Loucy (cell line): ENCODE results near the gene BLNK.

Experiments
- H2AFZ ChIP-seq: fragments of 200-600 bp; sonication (generic); 2 replicates; pipeline ENCODE4 v1.6.0; 2016; ENCODE audit warnings: antibody characterized with exemption, mild to moderate bottlenecking, low read length, moderate library complexity
- H3F3A ChIP-seq: fragments of 200-600 bp; 2 replicates; pipeline ENCODE4 v1.6.0; 2016; ENCODE audit warnings: antibody characterized with exemption, low read depth, mild to moderate bottlenecking
- H3K27me3 ChIP-seq: fragments of 200-600 bp; sonication (generic); 2 replicates; pipeline ENCODE4 v1.6.1; 2014; ENCODE audit warnings: low read length, mild to moderate bottlenecking; ENCODE audit not compliant: insufficient read depth, poor library complexity, severe bottlenecking
- H3K36me3 ChIP-seq: fragments of 200-600 bp; sonication (generic); 2 replicates; pipeline ENCODE4 v1.6.1; 2016; ENCODE audit warnings: low read length; ENCODE audit not compliant: insufficient read depth
- H3K4me1 ChIP-seq: fragments of 200-600 bp; sonication (generic); 2 replicates; pipeline ENCODE4 v1.5.1; 2014; ENCODE audit warnings: low read length, mild to moderate bottlenecking; ENCODE audit not compliant: insufficient read depth, poor library complexity, severe bottlenecking
- H3K4me2 ChIP-seq: fragments of 200-600 bp; sonication (generic); 2 replicates; pipeline ENCODE4 v1.6.0; 2014; ENCODE audit warnings: antibody characterized with exemption, low read length, low read depth, mild to moderate bottlenecking; ENCODE audit not compliant: poor library complexity, severe bottlenecking
- H3K4me3 ChIP-seq: fragments of 200-600 bp; sonication (generic); 2 replicates; pipeline ENCODE4 v1.5.1; 2014; ENCODE audit warnings: low read length, mild to moderate bottlenecking, mixed read lengths; ENCODE audit not compliant: poor library complexity, severe bottlenecking
- H3K79me2 ChIP-seq: fragments of 200-600 bp; sonication (generic); 2 replicates; pipeline ENCODE4 v1.6.1; 2014; ENCODE audit warnings: low read length; ENCODE audit not compliant: insufficient read depth
- H3K9ac ChIP-seq: fragments of 200-600 bp; sonication (generic); 2 replicates; pipeline ENCODE4 v1.6.0; 2014; ENCODE audit warnings: mild to moderate bottlenecking, low read depth, low read length, moderate library complexity; ENCODE audit not compliant: poor library complexity, severe bottlenecking
- H3K9me2 ChIP-seq: fragments of 200-600 bp; sonication (generic); replicated peaks from 2 replicates; pipeline ENCODE4 v1.6.1; 2016; ENCODE audit warnings: low read depth, low read length, mixed read lengths
- H3K9me3 ChIP-seq: fragments of 200-600 bp; sonication (generic); 2 replicates; pipeline ENCODE4 v1.6.1; 2014; ENCODE audit warnings: mild to moderate bottlenecking, antibody characterized with exemption, low read length, low read depth; ENCODE audit not compliant: insufficient read depth
- H4K20me1 ChIP-seq: fragments of 200-600 bp; sonication (generic); 2 replicates; pipeline ENCODE4 v1.6.0; 2014; ENCODE audit warnings: antibody characterized with exemption, low read length, mild to moderate bottlenecking; ENCODE audit not compliant: insufficient read depth, poor library complexity, severe bottlenecking
- EZH2phosphoT487 ChIP-seq: fragments of 200-600 bp; IDR thresholded peaks from 2 replicates; pipeline ENCODE4 v1.6.1; 2018; ENCODE audit warnings: antibody characterized with exemption, mild to moderate bottlenecking, moderate library complexity, borderline replicate concordance
- TF ChIP-seq, protein P1 (sequence below): fragments of 200-600 bp; sonication (generic); conservative IDR thresholded peaks from 2 replicates; pipeline ENCODE4 v1.5.1; 2014; ENCODE audit warnings: mild to moderate bottlenecking, antibody characterized with exemption, low read length

Gene BLNK

DNA sequence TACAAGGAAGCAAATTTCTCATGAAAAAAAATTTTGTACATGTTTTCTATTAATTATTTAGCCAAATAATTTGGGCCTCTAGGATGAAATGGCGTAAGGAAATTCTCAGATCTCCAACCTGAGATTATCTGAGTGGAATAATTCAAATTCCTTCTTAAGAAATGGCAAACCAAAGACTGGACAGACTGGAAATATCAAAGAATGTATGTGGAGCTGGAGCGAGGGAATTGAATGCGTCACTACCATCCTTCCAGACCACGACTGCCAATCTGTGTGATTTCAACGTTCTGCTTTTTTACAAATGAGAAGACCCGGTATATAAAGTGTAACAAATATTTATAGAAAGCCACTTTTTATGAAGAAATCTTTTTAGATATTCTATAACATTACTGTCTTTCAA, 12.4 kb upstream of the BLNK start:
- H3K27me3 ChIP-seq: no peaks in the 10 kb centered on the region
- no peaks in the 10 kb centered on the region for H4K20me1 ChIP-seq
- no peaks in the 10 kb centered on the region for H3K9me3 ChIP-seq
- H2AFZ ChIP-seq: no peak overlapping the region
- H3K4me3 ChIP-seq: no peak overlapping the region
- H3K4me1 ChIP-seq: peaks cover 13% of the 10 kb centered on the region
- H3K4me2 ChIP-seq: no peak overlapping the region
- no peaks in the 10 kb centered on the region for H3K9me2 ChIP-seq
- no peak overlapping the region for H3K9ac ChIP-seq
- no peaks in the 10 kb centered on the region for H3K36me3 ChIP-seq
- no peaks in the 10 kb centered on the region for H3F3A ChIP-seq
- no peak for TF ChIP-seq EZH2phosphoT487
- TF ChIP-seq, protein P1, sequence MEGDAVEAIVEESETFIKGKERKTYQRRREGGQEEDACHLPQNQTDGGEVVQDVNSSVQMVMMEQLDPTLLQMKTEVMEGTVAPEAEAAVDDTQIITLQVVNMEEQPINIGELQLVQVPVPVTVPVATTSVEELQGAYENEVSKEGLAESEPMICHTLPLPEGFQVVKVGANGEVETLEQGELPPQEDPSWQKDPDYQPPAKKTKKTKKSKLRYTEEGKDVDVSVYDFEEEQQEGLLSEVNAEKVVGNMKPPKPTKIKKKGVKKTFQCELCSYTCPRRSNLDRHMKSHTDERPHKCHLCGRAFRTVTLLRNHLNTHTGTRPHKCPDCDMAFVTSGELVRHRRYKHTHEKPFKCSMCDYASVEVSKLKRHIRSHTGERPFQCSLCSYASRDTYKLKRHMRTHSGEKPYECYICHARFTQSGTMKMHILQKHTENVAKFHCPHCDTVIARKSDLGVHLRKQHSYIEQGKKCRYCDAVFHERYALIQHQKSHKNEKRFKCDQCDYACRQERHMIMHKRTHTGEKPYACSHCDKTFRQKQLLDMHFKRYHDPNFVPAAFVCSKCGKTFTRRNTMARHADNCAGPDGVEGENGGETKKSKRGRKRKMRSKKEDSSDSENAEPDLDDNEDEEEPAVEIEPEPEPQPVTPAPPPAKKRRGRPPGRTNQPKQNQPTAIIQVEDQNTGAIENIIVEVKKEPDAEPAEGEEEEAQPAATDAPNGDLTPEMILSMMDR: no peak
- H3K79me2 ChIP-seq: no peaks in the 10 kb centered on the region

- H3F3A ChIP-seq: no peaks in the 10 kb centered on the region
- H3K79me2 ChIP-seq: no peaks in the 10 kb centered on the region
- no peak overlapping the region for H3K4me2 ChIP-seq
- no peaks in the 10 kb centered on the region for H3K27me3 ChIP-seq
- H3K9me2 ChIP-seq: no peaks in the 10 kb centered on the region
- TF ChIP-seq EZH2phosphoT487: no peak
- TF ChIP-seq, protein P1: no peak
- no peak overlapping the region for H3K9ac ChIP-seq
- H3K4me1 ChIP-seq: peaks cover 11% of the 10 kb centered on the region
- no peaks in the 10 kb centered on the region for H3K9me3 ChIP-seq
- no peaks in the 10 kb centered on the region for H4K20me1 ChIP-seq
- H2AFZ ChIP-seq: no peak overlapping the region
- no peak overlapping the region for H3K4me3 ChIP-seq
- no peaks in the 10 kb centered on the region for H3K36me3 ChIP-seq
Measured at GRCh38 chr10:96283351-96283750, 12.0 kb upstream of the BLNK start.

DNA sequence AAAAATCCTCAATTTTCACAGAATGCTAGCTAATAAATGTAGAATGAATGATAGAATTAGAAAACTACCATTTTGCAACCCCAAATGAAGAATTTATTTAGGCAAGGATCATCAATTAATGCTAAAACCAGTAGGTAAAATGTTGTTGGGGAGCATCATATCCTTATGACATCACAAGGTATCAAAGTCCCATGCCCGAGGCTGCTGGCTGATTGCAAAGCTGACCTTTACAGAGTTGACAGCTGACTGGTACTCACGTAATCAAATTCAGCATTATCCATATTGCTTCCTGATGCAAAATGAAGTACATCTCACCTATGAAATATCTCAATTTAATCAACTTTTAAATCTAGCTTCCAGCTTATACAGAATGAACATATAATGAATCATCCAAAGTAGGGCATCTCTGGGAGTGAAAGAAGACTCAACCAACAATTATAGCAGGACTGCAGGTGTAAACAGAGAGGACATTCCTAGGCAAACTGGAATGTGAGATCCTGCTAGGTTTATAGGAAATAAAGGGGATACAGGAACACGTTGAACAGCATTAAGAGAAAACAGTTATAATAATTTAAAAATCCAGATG, 10.2 kb upstream of the BLNK start:
- TF ChIP-seq EZH2phosphoT487: no peak
- TF ChIP-seq, protein P1: no peak

More for the DNA sequence above, 10.2 kb upstream of the BLNK start:
- Histone ChIP-seq H3K9me3 (no peaks in the 10 kb centered on the region), H3K4me1 (no peaks in the 10 kb centered on the region), H4K20me1 (no peaks in the 10 kb centered on the region), H3K27me3 (peaks cover 4% of the 10 kb centered on the region), H3K9ac (no peak overlapping the region), H2AFZ (no peak overlapping the region), H3K36me3 (no peaks in the 10 kb centered on the region), H3K9me2 (no peaks in the 10 kb centered on the region), H3K79me2 (no peaks in the 10 kb centered on the region), H3K4me2 (no peak overlapping the region), H3K4me3 (no peak overlapping the region), H3F3A (no peaks in the 10 kb centered on the region)
